GM12878 (cell line): Measurements from ENCODE around the gene GPR176. TPM values are rescaled to one million over a fixed set of nuclear protein-coding genes. Genes with fewer than 3 reads are reported as not detected.

ENCODE experiments used
- ATAC-seq: fragments of 200-7000 bp; cut with Tn5 transposase; 3 replicates; pipeline ENCODE4 v1.9.1; 2020; ENCODE audit warnings: mild to moderate bottlenecking, moderate library complexity
- BruUV-seq: library from RNA; stranded (reverse); fragments of 400-500 nt; replicated peaks from 2 replicates; lab custom pipeline; 2021; lab: Mats Ljungman, UMichigan
- CTCF ChIA-PET: fragments of 300-600 bp; sonication (Branson Sonifier 250); formaldehyde crosslinking; extraction: SDS; loops from one replicate; lab custom pipeline; 2021; ENCODE audit warnings: inconsistent platforms; lab: Yijun Ruan, JAX
- POLR2A ChIA-PET: fragments of 350-600 bp; formaldehyde crosslinking; extraction: SDS; loops from one replicate; lab custom pipeline; 2021; ENCODE audit warnings: inconsistent platforms; lab: Charles Lee
- RAD21 ChIA-PET: fragments of 300-600 bp; sonication (Branson Sonifier 250); formaldehyde crosslinking; loops from one replicate; lab custom pipeline; 2023; ENCODE audit warnings: antibody characterized with exemption; ENCODE audit not compliant: unreplicated experiment; lab: Charles Lee
- SMC1A ChIA-PET: fragments of 300-600 bp; sonication (Branson Sonifier 250); formaldehyde crosslinking; loops from one replicate; lab custom pipeline; 2023; ENCODE audit not compliant: unreplicated experiment, uncharacterized antibody; lab: Charles Lee
- DNase-seq: peaks from one replicate; pipeline ENCODE4 v3.0.0-alpha.2; 2011; ENCODE audit warnings: low read depth, low spot score
- FAIRE-seq: peaks from 3 replicates; lab custom pipeline; 2011; peaks lifted over from hg19 to GRCh38; lab: Jason Lieb, UNC
- H2AFZ ChIP-seq: 2 replicates; pipeline ENCODE4 v1.6.0; 2011; ENCODE audit warnings: low read depth, low read length, control low read depth; ENCODE audit not compliant: control insufficient read depth
- H3K27ac ChIP-seq: 2 replicates; pipeline ENCODE4 v1.5.1; 2011; ENCODE audit warnings: control low read depth; ENCODE audit not compliant: control insufficient read depth, insufficient read depth
- H3K27me3 ChIP-seq, 2 experiments: replicated peaks in 1 of 2; 2 replicates each; pipeline versions ENCODE4 v1.6.0 to v1.6.1; 2011; ENCODE audit warnings: low read length in 1 of 2; ENCODE audit not compliant: control insufficient read depth in 2 of 2, insufficient read depth in 2 of 2
- H3K36me3 ChIP-seq, 2 experiments: 2 replicates each; pipeline ENCODE4 v1.5.1; 2011; ENCODE audit warnings: low read length in 1 of 2; ENCODE audit not compliant: control insufficient read depth in 2 of 2, insufficient read depth in 2 of 2
- H3K4me1 ChIP-seq: 2 replicates; pipeline ENCODE4 v1.6.1; 2011; ENCODE audit warnings: mild to moderate bottlenecking, low read length, moderate library complexity, mixed read lengths; ENCODE audit not compliant: control insufficient read depth, insufficient read depth
- H3K4me2 ChIP-seq: 2 replicates; pipeline ENCODE4 v1.6.0; 2011; ENCODE audit warnings: control low read depth; ENCODE audit not compliant: control insufficient read depth, insufficient read depth
- H3K4me3 ChIP-seq: fragments of 200-600 bp; sonication (generic); 2 replicates; pipeline ENCODE4 v1.5.1; 2016
- H3K79me2 ChIP-seq: 2 replicates; pipeline ENCODE4 v1.6.0; 2011; ENCODE audit warnings: low read length; ENCODE audit not compliant: control insufficient read depth, insufficient read depth
- H3K9ac ChIP-seq: 2 replicates; pipeline ENCODE4 v1.8.0; 2011; ENCODE audit warnings: low read length, control low read depth, mixed read lengths; ENCODE audit not compliant: control insufficient read depth, insufficient read depth
- H3K9me3 ChIP-seq: replicated peaks from 3 replicates; pipeline ENCODE4 v1.5.1; 2011; ENCODE audit warnings: mild to moderate bottlenecking, low read length; ENCODE audit not compliant: control insufficient read depth, insufficient read depth
- H4K20me1 ChIP-seq: 2 replicates; pipeline ENCODE4 v1.6.0; 2011; ENCODE audit not compliant: control insufficient read depth, insufficient read depth
- BRCA1 ChIP-seq: IDR thresholded peaks from 2 replicates; pipeline ENCODE4 v1.6.1; 2011; ENCODE audit warnings: low read depth, low read length, improper control_type of control experiment
- CREM ChIP-seq: IDR thresholded peaks from 2 replicates; pipeline ENCODE4 v1.6.1; 2014; ENCODE audit warnings: antibody characterized with exemption, low read depth
- HSF1 ChIP-seq: fragments of 150-350 bp; IDR thresholded peaks from 2 replicates; pipeline ENCODE4 v1.6.1; 2014; ENCODE audit warnings: mild to moderate bottlenecking, low read depth, low read length
- IKZF2 ChIP-seq, 2 experiments: fragments of 450-650 bp; IDR thresholded peaks; 2 replicates each; pipeline ENCODE4 v1.6.1; 2017; ENCODE audit warnings: mild to moderate bottlenecking in 2 of 2, moderate library complexity in 2 of 2
- NR2F1 ChIP-seq: fragments of 450-650 bp; conservative IDR thresholded peaks from 2 replicates; pipeline ENCODE4 v1.6.1; 2017; ENCODE audit warnings: mild to moderate bottlenecking
- PAX5 ChIP-seq: IDR thresholded peaks from 2 replicates; pipeline ENCODE4 v1.6.1; 2011; ENCODE audit warnings: low read depth, low read length, borderline replicate concordance
- SIN3A ChIP-seq: IDR thresholded peaks from 2 replicates; pipeline ENCODE4 v1.6.1; 2012; ENCODE audit warnings: low read depth, low read length, improper control_type of control experiment
- ZBTB40 ChIP-seq: fragments of 450-650 bp; IDR thresholded peaks from 2 replicates; pipeline ENCODE4 v1.6.1; 2016; ENCODE audit warnings: mild to moderate bottlenecking, moderate library complexity, borderline replicate concordance
- WGBS: methylation state at CpG from one replicate; pipeline ENCODE4 v1.1.6; 2016; ENCODE audit warnings: low lambda C conversion rate; ENCODE audit not compliant: insufficient replicate concordance, insufficient coverage; ENCODE audit errors: missing lambda C conversion rate; 5-methylcytosine and 5-hydroxymethylcytosine counted together
- in situ Hi-C: fragments of 300-500 bp; cut with MboI; formaldehyde crosslinking; loops from 9 replicates; pipeline ENCODE4 v1.14.3; 2018; ENCODE audit warnings: mixed read lengths
- intact Hi-C: fragments of 100-400 bp; cut with micrococcal nuclease; formaldehyde crosslinking; loops from one replicate; pipeline ENCODE4 v1.14.2; 2022; ENCODE audit not compliant: unreplicated experiment
- polyA plus RNA-seq, 11 experiments: library from polyadenylated mRNA; depleted of rRNA in 4 of 11; unstranded in 6 of 11; stranded (reverse) in 5 of 11; fragments of >200 nt; fragmentation: Nextera tagmentation in 4 of 11; fragmentation: Illumina TruSeq in 1 of 11; extraction: Ambion mirVana in 4 of 11; extraction: Trizol in 1 of 11; gene quantifications; 1 replicate in 1 of 11; 2 replicates in 10 of 11; pipeline versions ENCODE4 v1.2.1 to v1.2.3, GENCODE V29; 2011 to 2016; ENCODE audit warnings: inconsistent platforms in 2 of 11, missing spikeins in 2 of 11, low read depth in 1 of 11
- total RNA-seq, 4 experiments: library from RNA; depleted of rRNA in 3 of 4; stranded (reverse); fragments of >200 nt in 3 of 4; fragmentation: Illumina TruSeq in 1 of 4; extraction: Trizol in 1 of 4; gene quantifications; 2 replicates each; pipeline versions ENCODE4 v1.2.1 to v1.2.3, GENCODE V29; 2013 to 2021

Gene GPR176
- total and polyA plus RNA-seq, 10 of the 15 experiments (the other 5 are each of a cell fraction or from before 2014, with no cell fraction given) = 0.02 to 0.33 (median 0.16) TPM; not detected in 4

GRCh38 chr15:39860200-39860599 lies 59.9 kb downstream of the GPR176 start:
- CTCF ChIA-PET = interaction anchor here (1.0 to 4.8 kb wide), 3 partner anchors 9 to 15 kb away, joined by 3 to 36 read pairs (median 3); no protein-coding TSS in a partner anchor
- no peak for TF ChIP-seq BRCA1
- no peak for TF ChIP-seq HSF1
- no peak for TF ChIP-seq SIN3A
- no peak for TF ChIP-seq CREM
- TF ChIP-seq NR2F1 = no peak
- no peak for TF ChIP-seq ZBTB40
- TF ChIP-seq PAX5 = no peak
- no peak for TF ChIP-seq IKZF2 (IDR thresholded peaks at IDR 0.05)
- Histone ChIP-seq H4K20me1 (no peaks in the 10 kb centered on the region), H2AFZ (no peak overlapping the region), H3K27me3 (no peaks in the 10 kb centered on the region; a peak in 1 of 4 replicates), H3K9me3 (no peaks in the 10 kb centered on the region), H3K79me2 (no peaks in the 10 kb centered on the region), H3K9ac (no peak overlapping the region), H3K36me3 (no peaks in the 10 kb centered on the region), H3K4me2 (no peak overlapping the region), H3K4me1 (no peaks in the 10 kb centered on the region), H3K27ac (no peak overlapping the region), H3K4me3 (no peak overlapping the region)
- DNase-seq = no peak
- WGBS = 50% methylated on average over 3 of the region's 3 CpGs
- ATAC-seq = no peak
- no peak for FAIRE-seq
- SMC1A ChIA-PET = interaction anchor here (1.2 to 1.7 kb wide), 2 partner anchors 61 to 72 kb away, joined by 4 read pairs; no protein-coding TSS in a partner anchor
- POLR2A ChIA-PET = no interaction called here
- no TSS peak for BruUV-seq
- in situ Hi-C loops = no loop called here
- intact Hi-C loops = no loop called here
- RAD21 ChIA-PET = interaction anchor here (0.7 kb wide), 1 partner anchor 14 kb away, joined by 3 read pairs; no protein-coding TSS in a partner anchor
